ENCODE data around the gene TMEM243.

TMEM243 gene

GRCh38 chr7:87231711-87232110, 12.2 kb upstream of the TMEM243 start:
- no peak overlapping the region for H3K4me3 ChIP-seq (ENCODE audit: insufficient read depth, low read length, poor library complexity, severe bottlenecking)
- no peak overlapping the region for H3K4me2 ChIP-seq (ENCODE audit: low read depth, low read length, poor library complexity, severe bottlenecking)
- peaks cover 10% of the 10 kb centered on the region; the same call in 1 of the 2 replicates for H3K9me3 ChIP-seq (ENCODE audit: insufficient read depth, low read length)
- H2AFZ ChIP-seq (ENCODE audit: low read depth, low read length, severe bottlenecking) = no peak overlapping the region
- no peaks in the 10 kb centered on the region for H3K9me2 ChIP-seq (replicated peaks; ENCODE audit: insufficient read depth, low read length)
- no peaks in the 10 kb centered on the region for H3K36me3 ChIP-seq (ENCODE audit: low read length)
- H3K9ac ChIP-seq (ENCODE audit: low read length) = no peak overlapping the region
- no peak for TF ChIP-seq CTCF (IDR thresholded peaks at IDR 0.05; ENCODE audit: insufficient read depth, low read length, poor library complexity, severe bottlenecking)
- TF ChIP-seq EZH2phosphoT487 (conservative IDR thresholded peaks at IDR 0.05; ENCODE audit: low read length) = no peak
- H3K27me3 ChIP-seq (ENCODE audit: low read length) = no peaks in the 10 kb centered on the region
- H3K27ac ChIP-seq (ENCODE audit: low read depth, low read length) = no peak overlapping the region
- no peaks in the 10 kb centered on the region for H4K20me1 ChIP-seq (ENCODE audit: low read depth, low read length)
- H3K79me2 ChIP-seq (ENCODE audit: insufficient read depth, low read length) = no peaks in the 10 kb centered on the region
- no peaks in the 10 kb centered on the region for H3F3A ChIP-seq (ENCODE audit: insufficient read depth)

GRCh38 chr7:87231258-87231657, 11.7 kb upstream of the TMEM243 start:
- H3K27me3 ChIP-seq (ENCODE audit: low read length) = no peaks in the 10 kb centered on the region
- H3K79me2 ChIP-seq (ENCODE audit: insufficient read depth, low read length) = no peaks in the 10 kb centered on the region
- no peak overlapping the region for H2AFZ ChIP-seq (ENCODE audit: low read depth, low read length, severe bottlenecking)
- H3K4me2 ChIP-seq (ENCODE audit: low read depth, low read length, poor library complexity, severe bottlenecking) = no peak overlapping the region
- H3F3A ChIP-seq (ENCODE audit: insufficient read depth) = no peaks in the 10 kb centered on the region
- no peaks in the 10 kb centered on the region for H3K9me2 ChIP-seq (replicated peaks; ENCODE audit: insufficient read depth, low read length)
- no peak overlapping the region for H3K27ac ChIP-seq (ENCODE audit: low read depth, low read length)
- H4K20me1 ChIP-seq (ENCODE audit: low read depth, low read length) = no peaks in the 10 kb centered on the region
- no peak overlapping the region for H3K4me3 ChIP-seq (ENCODE audit: insufficient read depth, low read length, poor library complexity, severe bottlenecking)
- no peak overlapping the region for H3K9ac ChIP-seq (ENCODE audit: low read length)
- TF ChIP-seq EZH2phosphoT487 (conservative IDR thresholded peaks at IDR 0.05; ENCODE audit: low read length) = no peak
- TF ChIP-seq CTCF (IDR thresholded peaks at IDR 0.05; ENCODE audit: insufficient read depth, low read length, poor library complexity, severe bottlenecking) = no peak
- H3K9me3 ChIP-seq (ENCODE audit: insufficient read depth, low read length) = peaks cover 10% of the 10 kb centered on the region; the same call in 1 of the 2 replicates
- H3K36me3 ChIP-seq (ENCODE audit: low read length) = no peaks in the 10 kb centered on the region

- no peaks in the 10 kb centered on the region for H3K36me3 ChIP-seq (ENCODE audit: low read length)
- no peaks in the 10 kb centered on the region for H3K27me3 ChIP-seq (ENCODE audit: low read length)
- TF ChIP-seq EZH2phosphoT487 (conservative IDR thresholded peaks at IDR 0.05; ENCODE audit: low read length) (no peak), CTCF (IDR thresholded peaks at IDR 0.05; ENCODE audit: insufficient read depth, low read length, poor library complexity, severe bottlenecking) (no peak)
- H4K20me1 ChIP-seq (ENCODE audit: low read depth, low read length) = no peaks in the 10 kb centered on the region
- no peak overlapping the region for H2AFZ ChIP-seq (ENCODE audit: low read depth, low read length, severe bottlenecking)
- H3K27ac ChIP-seq (ENCODE audit: low read depth, low read length) = no peak overlapping the region
- H3K79me2 ChIP-seq (ENCODE audit: insufficient read depth, low read length) = no peaks in the 10 kb centered on the region
- no peak overlapping the region for H3K4me2 ChIP-seq (ENCODE audit: low read depth, low read length, poor library complexity, severe bottlenecking)
- H3F3A ChIP-seq (ENCODE audit: insufficient read depth) = no peaks in the 10 kb centered on the region
- no peaks in the 10 kb centered on the region for H3K9me2 ChIP-seq (replicated peaks; ENCODE audit: insufficient read depth, low read length)
- no peak overlapping the region for H3K4me3 ChIP-seq (ENCODE audit: insufficient read depth, low read length, poor library complexity, severe bottlenecking)
- no peak overlapping the region for H3K9ac ChIP-seq (ENCODE audit: low read length)
- H3K9me3 ChIP-seq (ENCODE audit: insufficient read depth, low read length) = peaks cover 10% of the 10 kb centered on the region; the same call in 1 of the 2 replicates
These were observed 7.0 kb upstream of the TMEM243 start for GRCh38 chr7:87226495-87226894.

All from SU-DHL-6 (cell line).